Gastrocnemius medialis (tissue), 4 donors: Measurements from ENCODE around the gene FRMPD4. TPM values are rescaled to one million over a fixed set of nuclear protein-coding genes. Genes with fewer than 3 reads are reported as not detected.

ENCODE experiments used
- ATAC-seq, 2 donors: fragments of 150-250 bp; one replicate each; pipeline ENCODE4 v1.9.1; 2016
- DNase-seq, 2 donors: peaks; one replicate each; pipeline ENCODE4 v3.0.0-alpha.2; 2019
- H3K27ac ChIP-seq, 4 donors: fragments of 200-600 bp; sonication (generic); 1 replicate in 1 of 4; 2 replicates in 3 of 4; pipeline ENCODE4 v1.5.1; 2016 to 2018; ENCODE audit warnings: mild to moderate bottlenecking in 2 of 4, moderate library complexity in 1 of 4
- H3K27me3 ChIP-seq, 3 donors: fragments of 200-600 bp; sonication (generic) in 2 of 3; 1 replicate in 1 of 3; 2 replicates in 2 of 3; pipeline versions ENCODE4 v1.5.1 to v1.6.0; 2016 to 2019; ENCODE audit warnings: mild to moderate bottlenecking in 1 of 3, moderate library complexity in 1 of 3
- H3K36me3 ChIP-seq, 2 donors: fragments of 200-600 bp; sonication (generic) in 1 of 2; one replicate each; pipeline ENCODE4 v1.5.1; 2017 to 2018
- H3K4me1 ChIP-seq, 2 donors: fragments of 200-600 bp; sonication (generic) in 1 of 2; one replicate each; pipeline ENCODE4 v1.5.1; 2016 to 2017; ENCODE audit warnings: mild to moderate bottlenecking in 2 of 2
- H3K4me3 ChIP-seq, 4 donors: fragments of 200-600 bp; sonication (generic) in 3 of 4; 1 replicate in 1 of 4; 2 replicates in 3 of 4; pipeline ENCODE4 v1.5.1; 2016 to 2019; ENCODE audit warnings: mild to moderate bottlenecking in 2 of 4
- H3K9me3 ChIP-seq, 3 donors: fragments of 200-600 bp; sonication (generic) in 2 of 3; 1 replicate in 1 of 3; 2 replicates in 2 of 3; pipeline ENCODE4 v1.5.1; 2016 to 2019
- CTCF ChIP-seq, 5 experiments: fragments of 450-650 bp in 3 of 5; fragments of 200-600 bp in 2 of 5; sonication (generic) in 2 of 5; IDR thresholded peaks in 4 of 5; conservative IDR thresholded peaks in 1 of 5; 1 replicate in 4 of 5; 2 replicates in 1 of 5; pipeline ENCODE4 v1.5.1; 2016 to 2019; ENCODE audit warnings: antibody characterized with exemption in 5 of 5, mild to moderate bottlenecking in 3 of 5, moderate library complexity in 3 of 5
- POLR2A ChIP-seq, 2 donors: fragments of 450-650 bp; IDR thresholded peaks; one replicate each; pipeline ENCODE4 v1.6.1; 2017; ENCODE audit warnings: antibody characterized with exemption in 2 of 2, mild to moderate bottlenecking in 2 of 2, moderate library complexity in 2 of 2
- in situ Hi-C, 4 donors: fragments of 200-750 bp; cut with MboI; loops; one replicate each; pipeline versions ENCODE4 v1.15.0 to v1.8.0; 2017; ENCODE audit warnings: low sequenced_read_pairs in 4 of 4
- intact Hi-C: fragments of 100-400 bp; cut with DNase I; formaldehyde crosslinking; loops from one replicate; pipeline ENCODE4 v1.15.1; 2023; ENCODE audit warnings: low total_unique reads
- total RNA-seq, 4 donors: library from RNA; depleted of rRNA; stranded (reverse); fragments of >200 nt; gene quantifications; one replicate each; pipeline versions ENCODE4 v1.1.0 to v1.2.3, GENCODE V29; 2016

FRMPD4 gene
- total RNA-seq, 4 donors from 2014 or later: 0.02 TPM; not detected in 3

GRCh38 chrX:12239356-12240082, 101.2 kb downstream of the FRMPD4 start:
- DNase-seq: no peak
- H3K36me3 ChIP-seq: no peaks in the 10 kb centered on the region
- in situ Hi-C loops (no loop called here), intact Hi-C loops (no loop called here)
- no peak for ATAC-seq
- no peaks in the 10 kb centered on the region for H3K9me3 ChIP-seq
- no peaks in the 10 kb centered on the region for H3K4me1 ChIP-seq
- TF ChIP-seq POLR2A (IDR thresholded peaks at IDR 0.05): no peak
- no peak for TF ChIP-seq CTCF (IDR thresholded peaks at IDR 0.05 in 4 of 5, conservative IDR thresholded peaks at IDR 0.05 in 1 of 5)
- H3K4me3 ChIP-seq: no peak overlapping the region
- no peak overlapping the region for H3K27ac ChIP-seq
- no peaks in the 10 kb centered on the region for H3K27me3 ChIP-seq

DNA sequence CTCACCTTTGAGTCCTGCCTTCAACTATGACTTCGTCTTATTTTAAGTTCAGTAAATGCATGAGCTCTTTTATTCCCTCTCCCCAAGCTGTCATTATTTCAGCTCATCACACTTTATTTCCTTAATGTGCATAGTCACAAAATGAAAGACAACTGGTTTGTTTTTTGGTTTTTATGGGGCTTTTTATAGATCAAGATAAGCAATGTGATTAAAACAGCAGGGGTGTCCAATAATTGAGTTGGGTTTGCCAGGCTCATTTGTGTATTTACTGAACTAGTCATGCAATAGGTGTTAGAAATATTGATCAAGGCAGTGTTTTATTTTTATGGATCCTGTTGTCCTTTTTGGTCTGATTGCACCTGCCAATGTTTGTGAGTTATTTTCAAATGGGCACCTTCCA, 102.2 kb downstream of the FRMPD4 start:
- DNase-seq (no peak), ATAC-seq (no peak)
- no peaks in the 10 kb centered on the region for H3K4me1 ChIP-seq
- no peak for TF ChIP-seq CTCF (IDR thresholded peaks at IDR 0.05 in 4 of 5, conservative IDR thresholded peaks at IDR 0.05 in 1 of 5)
- H3K4me3 ChIP-seq: no peak overlapping the region
- in situ Hi-C loops: no loop called here
- H3K27me3 ChIP-seq: no peaks in the 10 kb centered on the region
- intact Hi-C loops: no loop called here
- no peak overlapping the region for H3K27ac ChIP-seq
- no peaks in the 10 kb centered on the region for H3K36me3 ChIP-seq
- H3K9me3 ChIP-seq: no peaks in the 10 kb centered on the region

DNA sequence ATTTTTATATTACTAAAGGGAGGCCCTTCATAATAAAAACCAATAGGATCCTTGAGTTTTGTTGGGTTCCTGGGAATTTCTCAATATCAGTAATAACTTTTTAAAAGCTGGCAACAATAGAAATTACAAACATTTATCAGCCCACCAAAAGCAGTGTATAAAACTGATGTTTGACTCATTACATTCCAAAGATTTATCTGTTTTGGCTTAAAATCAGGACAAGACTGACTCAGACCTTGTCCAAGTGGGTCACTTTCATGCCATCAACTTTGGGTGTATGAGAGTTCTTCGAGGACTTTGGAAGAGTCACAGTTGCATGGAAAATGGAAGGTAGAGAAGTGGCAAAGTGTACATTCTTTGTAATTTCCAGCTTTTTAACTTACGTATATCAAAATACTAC, 102.8 kb downstream of the FRMPD4 start:
- in situ Hi-C loops: no loop called here
- intact Hi-C loops: no loop called here
- TF ChIP-seq POLR2A (IDR thresholded peaks at IDR 0.05): no peak

GRCh38 chrX:12245650-12246645, 107.7 kb downstream of the FRMPD4 start:
- in situ Hi-C loops (no loop called here), intact Hi-C loops (no loop called here)
- no peak for DNase-seq
- H3K9me3 ChIP-seq: no peaks in the 10 kb centered on the region
- no peaks in the 10 kb centered on the region for H3K27me3 ChIP-seq
- H3K4me1 ChIP-seq: no peaks in the 10 kb centered on the region
- no peaks in the 10 kb centered on the region for H3K36me3 ChIP-seq
- no peak overlapping the region for H3K27ac ChIP-seq
- ATAC-seq: no peak
- TF ChIP-seq CTCF (IDR thresholded peaks at IDR 0.05 in 4 of 5, conservative IDR thresholded peaks at IDR 0.05 in 1 of 5) (no peak), POLR2A (IDR thresholded peaks at IDR 0.05) (no peak)
- H3K4me3 ChIP-seq: no peak overlapping the region

More for the DNA sequence above, 102.8 kb downstream of the FRMPD4 start:
- no peaks in the 10 kb centered on the region for H3K36me3 ChIP-seq
- no peak for ATAC-seq
- no peaks in the 10 kb centered on the region for H3K4me1 ChIP-seq
- no peaks in the 10 kb centered on the region for H3K27me3 ChIP-seq
- H3K9me3 ChIP-seq: no peaks in the 10 kb centered on the region
- H3K27ac ChIP-seq: no peak overlapping the region
- no peak for DNase-seq
- no peak overlapping the region for H3K4me3 ChIP-seq

- no peak for ATAC-seq
- intact Hi-C loops (no loop called here), in situ Hi-C loops (no loop called here)
- TF ChIP-seq POLR2A (IDR thresholded peaks at IDR 0.05) (no peak), CTCF (IDR thresholded peaks at IDR 0.05 in 4 of 5, conservative IDR thresholded peaks at IDR 0.05 in 1 of 5) (no peak)
- Histone ChIP-seq H3K36me3 (no peaks in the 10 kb centered on the region), H3K4me1 (no peaks in the 10 kb centered on the region), H3K27me3 (no peaks in the 10 kb centered on the region), H3K9me3 (no peaks in the 10 kb centered on the region), H3K27ac (no peak overlapping the region), H3K4me3 (no peak overlapping the region)
- DNase-seq: no peak
These were observed 111.7 kb downstream of the FRMPD4 start for GRCh38 chrX:12249997-12250396.
